Measurements from ENCODE around the gene MRPS18B.
A peak's percentile ranks its signal among the peaks of the same experiment; 100 is the strongest.

The MRPS18B gene
- total RNA-seq = 6.6 to 53.9 (median 35.4) reads per million in 18 experiments

DNA sequence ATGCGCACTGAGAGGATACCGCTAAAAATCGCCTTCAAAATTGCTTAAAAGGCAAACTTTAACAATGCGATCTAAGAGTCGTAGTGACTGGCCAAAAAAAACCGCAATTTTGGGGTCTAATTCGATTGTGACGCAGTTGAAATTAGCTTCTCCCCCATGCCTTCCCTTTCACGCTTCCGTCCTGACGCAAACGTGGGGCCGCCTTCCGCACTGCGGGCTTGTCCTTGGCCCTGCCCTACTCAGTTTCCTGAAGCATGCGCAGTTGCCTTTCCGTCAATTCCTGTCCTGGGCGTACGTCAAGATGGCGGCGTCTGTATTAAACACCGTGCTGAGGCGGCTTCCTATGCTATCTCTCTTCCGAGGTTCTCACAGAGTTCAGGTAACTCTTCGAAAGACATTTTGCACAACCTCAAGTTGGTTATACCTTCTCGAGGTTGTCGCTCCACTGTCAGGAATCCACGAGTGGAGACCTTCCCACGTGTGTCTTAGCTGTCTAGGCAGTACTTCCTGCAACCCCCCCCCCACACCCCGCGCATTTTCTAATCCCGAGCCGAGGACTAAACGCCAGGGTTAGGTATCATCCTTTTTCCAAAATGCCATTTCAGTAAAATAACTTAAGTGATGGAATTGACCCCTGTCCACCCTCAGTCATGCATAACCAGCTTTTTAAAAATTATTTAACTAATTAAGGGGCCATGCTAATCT lies at the start of gene MRPS18B:
Gene MRPS18B, plus strand, starts transcription at position 276 of the 705 bp plus-strand sequence. Its CDS starts 26 bp downstream, at position 302.
- peak; percentile 97 to 98 for DNase-seq

DNA sequence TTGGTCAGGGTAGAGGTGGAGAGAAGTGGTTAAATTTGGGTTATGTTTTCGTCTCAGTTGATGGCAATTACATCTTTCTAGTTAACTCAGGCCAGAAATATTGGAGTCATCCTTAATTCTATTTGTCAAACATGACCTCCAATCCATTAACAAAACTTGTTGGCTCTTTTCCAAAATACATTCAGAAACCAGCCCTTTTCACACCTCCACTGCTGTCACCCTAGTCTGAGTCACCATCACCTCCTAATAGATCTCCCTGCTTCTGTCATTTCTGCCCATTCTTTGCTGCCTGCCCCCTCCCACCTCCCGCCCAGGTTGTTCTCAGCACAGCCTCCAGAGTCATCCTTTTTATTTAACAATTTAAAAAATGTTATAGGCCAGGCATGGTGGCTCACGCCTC lies 49.4 kb upstream of the MRPS18B start:
- no peak for DNase-seq

DNA sequence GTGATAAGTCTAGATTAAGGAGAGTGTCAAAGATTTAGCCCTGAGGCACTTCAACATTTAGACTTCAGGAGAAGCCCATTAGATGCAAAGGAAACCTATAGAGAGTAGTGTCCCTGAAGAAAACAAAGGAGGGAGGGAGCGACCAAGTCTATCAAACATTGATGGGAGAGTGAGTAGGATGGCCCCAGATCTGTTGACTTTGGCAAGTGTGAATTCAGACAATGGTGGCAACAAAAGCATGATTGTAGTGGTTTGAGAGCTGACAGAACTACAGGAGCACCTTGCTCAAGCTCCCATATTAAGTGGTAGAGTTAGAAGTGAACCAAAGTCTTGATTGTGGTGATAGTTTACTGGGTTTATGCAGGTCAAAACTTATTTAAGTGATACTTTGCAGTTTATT lies 47.4 kb upstream of the MRPS18B start:
- no peak for DNase-seq

GRCh38 chr6:30570740-30571074 lies 46.9 kb upstream of the MRPS18B start:
- peak; percentile 64 to 73 for DNase-seq

GRCh38 chr6:30571075-30571761 lies 46.4 kb upstream of the MRPS18B start, which contains the start of gene ABCF1:
Gene ABCF1 (plus strand): TSS chr6:30571442. CDS start chr6:30571488, 46 bp downstream.
- DNase-seq = peak; percentile 99

GRCh38 chr6:30571762-30572082 lies 45.9 kb upstream of the MRPS18B start:
- DNase-seq = no peak

- DNase-seq = no peak
Measured at GRCh38 chr6:30572148-30572547, 45.5 kb upstream of the MRPS18B start.

GRCh38 chr6:30573113-30573512 lies 44.5 kb upstream of the MRPS18B start:
- DNase-seq = no peak

GRCh38 chr6:30578051-30578450 lies 39.6 kb upstream of the MRPS18B start:
- no peak for DNase-seq

GRCh38 chr6:30583921-30584320 lies 33.7 kb upstream of the MRPS18B start:
- DNase-seq = no peak

DNA sequence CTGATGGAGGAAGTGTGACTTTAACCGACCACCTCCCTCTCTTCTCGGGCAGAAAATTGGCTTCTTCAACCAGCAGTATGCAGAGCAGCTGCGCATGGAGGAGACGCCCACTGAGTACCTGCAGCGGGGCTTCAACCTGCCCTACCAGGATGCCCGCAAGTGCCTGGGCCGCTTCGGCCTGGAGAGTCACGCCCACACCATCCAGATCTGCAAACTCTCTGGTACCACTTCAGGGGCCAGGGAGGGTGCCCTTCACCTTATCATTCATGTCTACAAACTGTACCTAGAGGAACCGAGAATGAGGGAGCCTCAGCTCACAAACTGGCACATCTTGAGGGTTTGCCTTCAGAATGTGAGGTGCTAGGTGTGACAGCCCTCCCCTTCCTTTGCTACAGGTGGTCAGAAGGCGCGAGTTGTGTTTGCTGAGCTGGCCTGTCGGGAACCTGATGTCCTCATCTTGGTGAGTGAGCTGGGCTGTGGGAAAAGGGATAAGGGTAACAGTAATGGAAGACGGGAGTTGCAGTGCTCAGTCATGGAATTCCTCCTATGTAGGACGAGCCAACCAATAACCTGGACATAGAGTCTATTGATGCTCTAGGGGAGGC lies 27.8 kb upstream of the MRPS18B start:
- no peak for DNase-seq

GRCh38 chr6:30590509-30590908 lies 27.1 kb upstream of the MRPS18B start:
- no peak for DNase-seq

GRCh38 chr6:30591008-30591407 lies 26.6 kb upstream of the MRPS18B start:
- DNase-seq = no peak

DNA sequence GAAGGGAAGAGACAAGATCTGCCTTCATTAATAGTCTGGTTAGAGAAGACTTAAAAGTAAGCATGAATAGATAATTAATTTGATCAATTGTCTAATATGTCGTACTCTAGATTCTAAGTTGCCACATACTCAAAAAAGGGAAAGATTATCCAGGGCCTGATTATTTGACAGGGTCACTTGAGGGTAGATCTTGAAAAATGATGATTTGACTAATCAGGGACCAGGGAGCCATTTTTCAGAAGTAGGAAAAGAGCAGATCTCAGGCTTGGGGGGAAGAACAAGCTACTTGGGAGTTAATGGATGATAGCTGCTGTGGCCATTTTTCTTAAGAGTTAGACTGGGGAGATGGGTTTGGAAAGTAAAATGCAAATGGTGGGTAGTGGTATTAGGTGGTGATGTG lies 25.4 kb upstream of the MRPS18B start:
- DNase-seq = no peak

DNA sequence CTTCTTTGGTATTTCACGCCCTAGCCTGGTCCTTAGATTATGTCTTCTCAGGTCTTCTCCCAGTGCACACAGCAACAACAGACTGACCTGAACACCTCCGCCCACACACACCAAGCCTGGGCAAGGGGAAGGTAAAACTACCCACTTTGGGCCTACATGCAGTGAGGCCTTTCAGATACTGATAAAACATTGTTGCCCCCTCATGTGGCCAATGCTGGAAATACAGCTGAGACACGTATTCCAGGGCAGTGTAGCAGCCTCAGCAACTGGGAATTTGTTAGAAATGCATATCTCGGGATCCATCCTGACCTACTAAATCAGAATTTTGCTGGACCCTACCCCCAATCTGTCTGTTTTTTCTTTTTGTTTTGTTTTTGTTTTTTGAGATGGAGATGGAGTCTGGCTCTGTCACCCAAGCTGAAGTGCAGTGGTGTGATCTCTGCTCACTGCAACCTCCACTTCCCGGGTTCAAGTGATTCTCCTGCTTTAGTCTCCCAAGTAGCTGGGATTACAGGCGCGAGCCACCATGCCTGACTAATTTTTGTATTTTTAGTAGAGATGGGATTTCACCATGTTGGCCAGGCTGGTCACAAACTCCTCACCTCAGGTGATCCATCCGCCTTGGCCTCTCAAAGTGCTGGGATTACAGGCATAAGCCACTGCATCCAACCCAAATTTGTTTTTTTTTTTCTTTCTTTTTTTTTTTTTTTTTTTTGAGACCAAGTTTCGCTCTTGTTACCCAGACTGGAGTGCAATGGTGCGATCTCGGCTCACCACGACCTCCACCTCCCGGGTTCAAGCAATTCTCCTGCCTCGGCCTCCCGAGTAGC lies 20.1 kb upstream of the MRPS18B start:
- DNase-seq = peak; percentile 84 to 85

- DNase-seq = no peak
Measured at GRCh38 chr6:30598912-30599624, 18.6 kb upstream of the MRPS18B start.

DNA sequence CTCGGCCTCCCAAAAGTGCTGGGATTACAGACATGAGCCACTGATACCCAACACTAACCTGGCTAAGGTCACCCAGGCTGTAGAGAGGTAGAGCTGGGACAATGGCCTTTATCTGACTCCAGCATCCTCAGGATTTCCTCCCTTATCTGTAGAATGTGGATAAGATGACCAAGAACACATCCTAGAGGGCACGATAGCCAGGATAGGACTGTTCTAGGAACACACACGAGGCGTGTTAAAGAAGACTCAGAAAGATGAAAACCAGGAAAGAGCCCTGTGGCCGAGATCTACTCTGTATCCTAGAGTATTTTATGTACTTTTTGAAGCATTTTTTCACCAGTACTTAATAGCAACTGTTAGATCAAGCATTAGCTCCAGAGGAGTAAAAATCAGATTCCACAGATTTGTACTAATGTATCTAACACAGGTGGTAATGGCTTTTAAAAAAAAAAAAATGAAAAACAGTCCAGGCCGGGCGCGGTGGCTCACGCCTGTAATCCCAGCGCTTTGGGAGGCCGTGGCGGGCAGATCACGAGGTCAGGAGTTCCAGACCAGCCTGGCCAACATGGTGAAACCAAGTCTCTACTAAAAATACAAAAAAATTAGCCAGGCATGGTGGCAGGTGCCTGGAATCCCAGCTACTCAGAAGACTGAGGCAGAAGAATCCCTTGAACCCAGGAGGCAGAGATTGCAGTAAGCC lies 17.9 kb upstream of the MRPS18B start:
- no peak for DNase-seq

GRCh38 chr6:30600451-30600961 lies 17.1 kb upstream of the MRPS18B start:
- no peak for DNase-seq

- no peak for DNase-seq
Measured at GRCh38 chr6:30601436-30601814, 16.2 kb upstream of the MRPS18B start.

DNA sequence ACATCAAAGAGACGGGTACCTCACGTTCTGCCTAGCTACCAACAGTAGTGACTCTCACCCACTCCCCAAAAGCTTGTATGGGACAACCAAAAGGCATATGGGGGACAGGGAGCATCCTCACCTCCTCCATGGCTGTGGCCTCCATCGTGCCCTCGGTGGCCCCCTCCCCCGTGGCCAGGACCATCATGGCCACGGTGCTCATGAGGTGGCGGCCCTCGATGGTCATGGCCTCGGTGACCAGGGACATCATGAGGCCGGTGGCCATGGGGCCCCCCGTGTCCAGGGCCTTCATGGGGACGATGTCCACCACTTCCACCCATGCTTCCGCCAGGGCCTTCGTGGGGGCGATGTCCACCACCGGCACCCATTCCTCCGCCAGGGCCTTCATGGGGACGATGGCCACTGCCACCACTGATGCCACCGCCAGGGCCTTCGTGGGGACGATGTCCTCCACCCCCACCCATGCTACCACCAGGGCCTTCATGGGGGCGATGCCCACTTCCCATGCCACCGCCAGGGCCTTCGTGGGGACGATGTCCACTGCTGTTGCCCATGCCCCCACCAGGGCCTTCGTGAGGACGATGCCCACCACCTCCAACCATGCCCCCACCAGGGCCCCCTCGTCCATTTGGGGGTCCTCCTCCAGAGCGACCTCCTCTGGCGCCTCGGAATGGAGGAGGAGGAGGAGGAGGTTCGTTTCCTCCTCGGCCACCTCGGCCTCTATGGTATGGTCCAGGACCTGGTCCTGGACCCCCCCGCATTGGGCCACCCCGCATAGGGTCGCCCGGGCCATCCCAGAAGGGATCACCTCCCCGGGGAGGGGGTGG lies 15.6 kb upstream of the MRPS18B start:
- DNase-seq = no peak

GRCh38 chr6:30603961-30604360 lies 13.7 kb upstream of the MRPS18B start:
- DNase-seq = no peak

All from inflammatory macrophage (primary cell).